GM21528 (cell line): ENCODE results near the gene KRCC1.
"Not testable (repeated sequence)": the region's sequence is repeated elsewhere in the genome, so short reads cannot be mapped to it uniquely, and the experiment has no call there.

Experiments used
- ATAC-seq: cut with Tn5 transposase; IDR thresholded peaks from one replicate; pipeline ENCODE4 v1.9.1; 2021; ENCODE audit warnings: mild to moderate bottlenecking, moderate library complexity; ENCODE audit not compliant: unreplicated experiment, low FRiP score

KRCC1 gene

GRCh38 chr2:88006912-88007439 is 48.6 kb downstream of the KRCC1 start:
- ATAC-seq: no peak

- no peak for ATAC-seq
Measured at GRCh38 chr2:88005776-88006175, 49.8 kb downstream of the KRCC1 start.

- ATAC-seq: no peak
Measured at GRCh38 chr2:88003074-88003755, 52.4 kb downstream of the KRCC1 start.

- ATAC-seq: no peak
Measured at GRCh38 chr2:88002359-88002707, 53.2 kb downstream of the KRCC1 start.

- not testable (repeated sequence) for ATAC-seq
Measured at GRCh38 chr2:88000474-88000873, 55.1 kb downstream of the KRCC1 start.

GRCh38 chr2:87996570-87996969 is 59.0 kb downstream of the KRCC1 start:
- no peak for ATAC-seq

- ATAC-seq: no peak
Measured at GRCh38 chr2:87995756-87996155, 59.8 kb downstream of the KRCC1 start.

- not testable (repeated sequence) for ATAC-seq
Measured at GRCh38 chr2:87994304-87994850, 61.2 kb downstream of the KRCC1 start.

GRCh38 chr2:87992569-87992968 is 63.0 kb downstream of the KRCC1 start:
- ATAC-seq: not testable (repeated sequence)

GRCh38 chr2:87987473-87987872 is 68.1 kb downstream of the KRCC1 start:
- not testable (repeated sequence) for ATAC-seq

GRCh38 chr2:87985902-87986301 is 69.7 kb downstream of the KRCC1 start:
- not testable (repeated sequence) for ATAC-seq

GRCh38 chr2:87981182-87981581 is 74.4 kb downstream of the KRCC1 start:
- not testable (repeated sequence) for ATAC-seq
